CD14-positive monocyte (primary cell): ENCODE measurements around the gene NSUN7. TPM values are rescaled to one million over a fixed set of nuclear protein-coding genes. Genes with fewer than 3 reads are reported as not detected.
A peak's percentile ranks its signal among the peaks of the same experiment; 100 is the strongest.

Source experiments
- DNase-seq, 3 donors: peaks; one replicate each; pipeline ENCODE4 v3.0.0-alpha.2; 2011 to 2022
- H2AFZ ChIP-seq: 2 replicates; pipeline ENCODE4 v1.6.0; 2012; ENCODE audit warnings: mild to moderate bottlenecking, low read depth, low read length, inconsistent platforms; ENCODE audit not compliant: insufficient read depth, poor library complexity, severe bottlenecking
- H3K27ac ChIP-seq, 2 donors: 1 replicate in 1 of 2; 2 replicates in 1 of 2; pipeline ENCODE4 v1.5.1; 2012 to 2013; ENCODE audit warnings: low read length in 2 of 2, control low read depth in 1 of 2, inconsistent platforms in 1 of 2, low read depth in 1 of 2, mild to moderate bottlenecking in 1 of 2
- H3K27me3 ChIP-seq, 2 donors: one replicate each; pipeline versions ENCODE4 v1.6.0 to v1.6.1; 2011 to 2013; ENCODE audit warnings: low read length in 2 of 2; ENCODE audit not compliant: control insufficient read depth in 2 of 2, insufficient read depth in 2 of 2
- H3K36me3 ChIP-seq, 2 donors: replicated peaks in 1 of 2; 1 replicate in 1 of 2; 2 replicates in 1 of 2; pipeline versions ENCODE4 v1.5.1 to v1.6.1; 2012 to 2013; ENCODE audit warnings: low read length in 2 of 2, control low read depth in 1 of 2, inconsistent platforms in 1 of 2, mild to moderate bottlenecking in 1 of 2; ENCODE audit not compliant: insufficient read depth in 2 of 2, control insufficient read depth in 1 of 2
- H3K4me1 ChIP-seq, 2 donors: 1 replicate in 1 of 2; 2 replicates in 1 of 2; pipeline versions ENCODE4 v1.5.1 to v1.6.1; 2012 to 2013; ENCODE audit warnings: low read length in 2 of 2, control low read depth in 1 of 2, inconsistent platforms in 1 of 2, mild to moderate bottlenecking in 1 of 2, moderate library complexity in 1 of 2; ENCODE audit not compliant: insufficient read depth in 2 of 2, control insufficient read depth in 1 of 2
- H3K4me2 ChIP-seq: replicated peaks from 2 replicates; pipeline ENCODE3; 2012; ENCODE audit warnings: low read length, moderate library complexity, mild to moderate bottlenecking; ENCODE audit not compliant: poor library complexity, severe bottlenecking; ENCODE audit errors: extremely low read depth
- H3K4me3 ChIP-seq, 3 experiments: fragments of 200-600 bp in 1 of 3; sonication (generic) in 1 of 3; replicated peaks in 1 of 3; 1 replicate in 2 of 3; 2 replicates in 1 of 3; pipeline ENCODE4 v1.5.1; 2011 to 2013; ENCODE audit warnings: low read length in 3 of 3, mild to moderate bottlenecking in 3 of 3, control low read depth in 2 of 3, low read depth in 2 of 3, inconsistent platforms in 1 of 3, moderate library complexity in 1 of 3
- H3K79me2 ChIP-seq: 2 replicates; pipeline ENCODE4 v1.6.0; 2012; ENCODE audit warnings: mild to moderate bottlenecking, control low read depth, inconsistent platforms, low read length, moderate library complexity; ENCODE audit not compliant: insufficient read depth
- H3K9ac ChIP-seq: 2 replicates; pipeline ENCODE4 v1.6.0; 2017; ENCODE audit warnings: low read length, mild to moderate bottlenecking; ENCODE audit not compliant: insufficient read depth, poor library complexity, severe bottlenecking
- H3K9me3 ChIP-seq, 2 donors: replicated peaks in 1 of 2; 1 replicate in 1 of 2; 2 replicates in 1 of 2; pipeline versions ENCODE4 v1.5.1 to v1.6.1; 2012 to 2013; ENCODE audit warnings: low read length in 2 of 2, control low read depth in 1 of 2; ENCODE audit not compliant: control insufficient read depth in 1 of 2, insufficient read depth in 1 of 2
- H4K20me1 ChIP-seq: 2 replicates; pipeline ENCODE4 v1.6.0; 2012; ENCODE audit warnings: mild to moderate bottlenecking, low read length, control low read depth, moderate library complexity; ENCODE audit not compliant: insufficient read depth
- H3K27ac Mint-ChIP-seq, 7 donors: one replicate each; pipeline ENCODE4 v1.8.0; 2020; ENCODE audit warnings: mild to moderate bottlenecking in 7 of 7, mixed read lengths in 7 of 7, moderate library complexity in 6 of 7, inconsistent platforms in 2 of 7
- H3K27me3 Mint-ChIP-seq, 3 donors: one replicate each; pipeline ENCODE4 v1.8.0; 2021 to 2022; ENCODE audit warnings: low read depth in 3 of 3, mild to moderate bottlenecking in 3 of 3, mixed read lengths in 3 of 3, moderate library complexity in 3 of 3, inconsistent platforms in 1 of 3
- H3K36me3 Mint-ChIP-seq, 2 donors: one replicate each; pipeline ENCODE4 v1.8.0; 2020; ENCODE audit warnings: mixed read lengths in 2 of 2, inconsistent platforms in 1 of 2, mild to moderate bottlenecking in 1 of 2
- H3K4me1 Mint-ChIP-seq: one replicate; pipeline ENCODE4 v1.8.0; 2020; ENCODE audit warnings: mild to moderate bottlenecking, mixed read lengths
- H3K4me3 Mint-ChIP-seq, 2 donors: one replicate each; pipeline ENCODE4 v1.8.0; 2020; ENCODE audit warnings: mild to moderate bottlenecking in 2 of 2, mixed read lengths in 2 of 2, moderate library complexity in 1 of 2
- H3K9me3 Mint-ChIP-seq, 7 donors: one replicate each; pipeline ENCODE4 v1.8.0; 2020 to 2022; ENCODE audit warnings: mixed read lengths in 7 of 7, mild to moderate bottlenecking in 6 of 7, moderate library complexity in 6 of 7, inconsistent platforms in 2 of 7
- CTCF ChIP-seq: fragments of 200-600 bp; IDR thresholded peaks from one replicate; pipeline ENCODE4 v1.8.0; 2022; ENCODE audit warnings: antibody characterized with exemption, mild to moderate bottlenecking
- WGBS: methylation state at CpG from one replicate; pipeline ENCODE4 v1.1.5; 2013; ENCODE audit warnings: missing lambda C conversion rate; ENCODE audit not compliant: insufficient coverage; 5-methylcytosine and 5-hydroxymethylcytosine counted together
- intact Hi-C, 2 donors: fragments of 100-400 bp; cut with micrococcal nuclease; formaldehyde crosslinking; loops; one replicate each; pipeline versions ENCODE4 v1.15.0 to v1.15.1; 2023
- polyA plus RNA-seq, 3 donors: library from polyadenylated mRNA; depleted of rRNA in 1 of 3; unstranded in 2 of 3; stranded (reverse) in 1 of 3; fragments of 300-500 nt in 2 of 3; fragments of >200 nt in 1 of 3; fragmentation: Illumina TruSeq in 2 of 3; gene quantifications; 1 replicate in 2 of 3; 2 replicates in 1 of 3; pipeline ENCODE4 v1.2.3, GENCODE V29; 2012 to 2021

NSUN7 gene
- polyA plus RNA-seq, 3 donors, result 0.21 to 0.62 (median 0.57) TPM

GRCh38 chr4:40837094-40837870, 87.5 kb downstream of the NSUN7 start:
- Mint-ChIP-seq H3K4me3 (no peak overlapping the region), H3K36me3 (peaks cover 0 to 12% of the 10 kb centered on the region in 2 donors), H3K4me1 (peaks cover 14% of the 10 kb centered on the region), H3K27ac (no peak overlapping the region), H3K27me3 (peaks cover 0 to 3% (median 0%) of the 10 kb centered on the region in 3 donors), H3K9me3 (peaks cover 0 to 2% (median 0%) of the 10 kb centered on the region in 7 donors)
- Histone ChIP-seq H3K4me2 (no peak overlapping the region), H2AFZ (peak overlapping the region; percentile 61), H3K9me3 (no peaks in the 10 kb centered on the region), H4K20me1 (no peaks in the 10 kb centered on the region), H3K27me3 (no peaks in the 10 kb centered on the region), H3K79me2 (no peaks in the 10 kb centered on the region), H3K4me1 (peaks cover 10 to 14% of the 10 kb centered on the region in 2 donors), H3K36me3 (no peaks in the 10 kb centered on the region), H3K4me3 (no peak overlapping the region), H3K9ac (no peak overlapping the region), H3K27ac (no peak overlapping the region)
- no peak for TF ChIP-seq CTCF
- DNase-seq, result no peak
- WGBS, result over 99% methylated on average over 11 of the region's 16 CpGs
- intact Hi-C loops, result no loop called here

GRCh38 chr4:40838742-40839141, 89.0 kb downstream of the NSUN7 start:
- H3K4me2 ChIP-seq, result no peak overlapping the region
- WGBS, result 100% methylated on average over 1 of the region's 4 CpGs
- no peaks in the 10 kb centered on the region for H3K9me3 ChIP-seq
- intact Hi-C loops, result no loop called here
- H3K9me3 Mint-ChIP-seq, result no peaks in the 10 kb centered on the region
- H3K36me3 Mint-ChIP-seq, result peaks cover 0 to 5% of the 10 kb centered on the region in 2 donors
- no peaks in the 10 kb centered on the region for H3K36me3 ChIP-seq
- no peak overlapping the region for H3K4me3 ChIP-seq
- peaks cover 10 to 14% of the 10 kb centered on the region in 2 donors for H3K4me1 ChIP-seq
- DNase-seq, result no peak
- H3K9ac ChIP-seq, result no peak overlapping the region
- no peak for TF ChIP-seq CTCF
- H3K27ac ChIP-seq, result no peak overlapping the region
- no peak overlapping the region for H3K4me3 Mint-ChIP-seq
- H3K27me3 ChIP-seq, result no peaks in the 10 kb centered on the region
- H3K27ac Mint-ChIP-seq, result no peak overlapping the region
- H3K79me2 ChIP-seq, result no peaks in the 10 kb centered on the region
- H2AFZ ChIP-seq, result no peak overlapping the region
- H4K20me1 ChIP-seq, result no peaks in the 10 kb centered on the region
- peaks cover 14% of the 10 kb centered on the region for H3K4me1 Mint-ChIP-seq
- H3K27me3 Mint-ChIP-seq, result peaks cover 0 to 3% (median 0%) of the 10 kb centered on the region in 3 donors
